WTC11 (cell line): ENCODE results near the gene AURKB. TPM values are rescaled to one million over a fixed set of nuclear protein-coding genes. Genes with fewer than 3 reads are reported as not detected.

ENCODE experiments used
- ATAC-seq: fragments of 200-7000 bp; cut with Tn5 transposase; 2 replicates; pipeline ENCODE4 v1.10.0; 2021; ENCODE audit warnings: mild to moderate bottlenecking, moderate library complexity
- CTCF ChIA-PET: fragments of 300-600 bp; sonication (Branson Sonifier 250); formaldehyde crosslinking; loops from one replicate; lab custom pipeline; 2021; ENCODE audit warnings: antibody characterized with exemption; lab: Charles Lee
- POLR2A ChIA-PET: fragments of 350-600 bp; sonication (Branson Sonifier 250); formaldehyde crosslinking; loops from one replicate; lab custom pipeline; 2021; ENCODE audit warnings: antibody characterized with exemption; lab: Charles Lee
- DNase-seq: peaks from one replicate; pipeline ENCODE4 v3.0.0; 2021; ENCODE audit warnings: low spot score
- H3K27ac Mint-ChIP-seq: 2 replicates; pipeline ENCODE4 v1.8.0; 2021; ENCODE audit warnings: mixed read lengths
- H3K27me3 Mint-ChIP-seq: 2 replicates; pipeline ENCODE4 v1.8.0; 2021; ENCODE audit warnings: low read depth, mild to moderate bottlenecking, moderate library complexity, mixed read lengths
- H3K36me3 Mint-ChIP-seq: 2 replicates; pipeline ENCODE4 v1.8.0; 2021; ENCODE audit warnings: mixed read lengths
- H3K4me1 Mint-ChIP-seq: 2 replicates; pipeline ENCODE4 v1.8.0; 2022; ENCODE audit warnings: mixed read lengths
- H3K4me3 Mint-ChIP-seq: 2 replicates; pipeline ENCODE4 v1.8.0; 2021; ENCODE audit warnings: mild to moderate bottlenecking, moderate library complexity, mixed read lengths
- H3K9me3 Mint-ChIP-seq: 2 replicates; pipeline ENCODE4 v1.8.0; 2021; ENCODE audit warnings: mixed read lengths
- CREM ChIP-seq: sonication (generic); formaldehyde crosslinking; IDR thresholded peaks from 2 replicates; pipeline ENCODE4 v1.8.1; 2022; ENCODE audit warnings: mild to moderate bottlenecking, missing genetic modification reagents, moderate library complexity
- FOXK1 ChIP-seq: sonication (generic); formaldehyde crosslinking; IDR thresholded peaks from 2 replicates; pipeline ENCODE4 v1.8.0; 2022; ENCODE audit warnings: mild to moderate bottlenecking, moderate library complexity, missing genetic modification reagents
- NFYB ChIP-seq: sonication (generic); formaldehyde crosslinking; conservative IDR thresholded peaks from 2 replicates; pipeline ENCODE4 v1.8.0; 2022; ENCODE audit warnings: low read depth, missing genetic modification reagents
- NR3C1 ChIP-seq: sonication (generic); formaldehyde crosslinking; conservative IDR thresholded peaks from 2 replicates; pipeline ENCODE4 v1.8.1; 2023; ENCODE audit warnings: low read depth, mild to moderate bottlenecking, missing genetic modification reagents
- SP1 ChIP-seq: sonication (generic); formaldehyde crosslinking; conservative IDR thresholded peaks from 2 replicates; pipeline ENCODE4 v1.8.1; 2022; ENCODE audit warnings: missing genetic modification reagents
- TCF7 ChIP-seq: sonication (generic); formaldehyde crosslinking; IDR thresholded peaks from 2 replicates; pipeline ENCODE4 v1.8.0; 2022; ENCODE audit warnings: mild to moderate bottlenecking, low read depth, missing genetic modification reagents, moderate library complexity
- TEAD1 ChIP-seq: sonication (generic); formaldehyde crosslinking; IDR thresholded peaks from 2 replicates; pipeline ENCODE4 v1.8.0; 2022; ENCODE audit warnings: mild to moderate bottlenecking, missing genetic modification reagents
- TP53 ChIP-seq: sonication (generic); formaldehyde crosslinking; IDR thresholded peaks from 2 replicates; pipeline ENCODE4 v1.8.1; 2023; ENCODE audit warnings: mild to moderate bottlenecking, missing genetic modification reagents
- ZNF232 ChIP-seq: sonication (generic); formaldehyde crosslinking; IDR thresholded peaks from 2 replicates; pipeline ENCODE4 v1.8.0; 2022; ENCODE audit warnings: mild to moderate bottlenecking, missing genetic modification reagents
- ZNF263 ChIP-seq: sonication (generic); formaldehyde crosslinking; IDR thresholded peaks from 2 replicates; pipeline ENCODE4 v1.8.1; 2022; ENCODE audit warnings: low read depth, mild to moderate bottlenecking, moderate library complexity, missing genetic modification reagents
- ZNF671 ChIP-seq: fragments of 250-450 bp; sonication (Bioruptor Pico); IDR thresholded peaks from 2 replicates; pipeline ENCODE4 v1.8.0; 2021; ENCODE audit warnings: mild to moderate bottlenecking
- total RNA-seq: library from RNA; stranded (reverse); gene quantifications from 3 replicates; pipeline ENCODE4 v1.2.3, GENCODE V29; 2021
- TF ChIP-seq, protein P1 (sequence below): fragments of 200-600 bp; IDR thresholded peaks from 2 replicates; pipeline ENCODE4 v1.8.0; 2022; ENCODE audit warnings: antibody characterized with exemption
- TF ChIP-seq, protein P2 (sequence below): sonication (generic); formaldehyde crosslinking; IDR thresholded peaks from 2 replicates; pipeline ENCODE4 v1.8.1; 2022; ENCODE audit warnings: mild to moderate bottlenecking, moderate library complexity, missing genetic modification reagents
- TF ChIP-seq, protein P3 (sequence below): sonication (generic); formaldehyde crosslinking; IDR thresholded peaks from 2 replicates; pipeline ENCODE4 v1.8.0; 2023; ENCODE audit warnings: missing genetic modification reagents, mild to moderate bottlenecking, borderline replicate concordance
- TF ChIP-seq, protein P4 (sequence below): sonication (generic); formaldehyde crosslinking; IDR thresholded peaks from 2 replicates; pipeline ENCODE4 v1.8.0; 2022; ENCODE audit warnings: mild to moderate bottlenecking, missing genetic modification reagents
- TF ChIP-seq, protein P5 (sequence below): sonication (generic); formaldehyde crosslinking; IDR thresholded peaks from 2 replicates; pipeline ENCODE4 v1.8.1; 2023; ENCODE audit warnings: mild to moderate bottlenecking, missing genetic modification reagents, moderate library complexity
- TF ChIP-seq, protein P6 (sequence below): sonication (generic); formaldehyde crosslinking; conservative IDR thresholded peaks from 2 replicates; pipeline ENCODE4 v1.8.1; 2023; ENCODE audit warnings: mild to moderate bottlenecking, low read depth, missing genetic modification reagents, moderate library complexity
- TF ChIP-seq, protein P7 (sequence below): sonication (generic); formaldehyde crosslinking; IDR thresholded peaks from 2 replicates; pipeline ENCODE4 v1.8.1; 2023; ENCODE audit warnings: mild to moderate bottlenecking, missing genetic modification reagents, moderate library complexity
- TF ChIP-seq, protein P8 (sequence below): sonication (generic); formaldehyde crosslinking; IDR thresholded peaks from 2 replicates; pipeline ENCODE4 v1.8.0; 2022; ENCODE audit warnings: mild to moderate bottlenecking, missing genetic modification reagents

The AURKB gene
- total RNA-seq, 1 experiment from 2014 or later: 215 TPM

DNA sequence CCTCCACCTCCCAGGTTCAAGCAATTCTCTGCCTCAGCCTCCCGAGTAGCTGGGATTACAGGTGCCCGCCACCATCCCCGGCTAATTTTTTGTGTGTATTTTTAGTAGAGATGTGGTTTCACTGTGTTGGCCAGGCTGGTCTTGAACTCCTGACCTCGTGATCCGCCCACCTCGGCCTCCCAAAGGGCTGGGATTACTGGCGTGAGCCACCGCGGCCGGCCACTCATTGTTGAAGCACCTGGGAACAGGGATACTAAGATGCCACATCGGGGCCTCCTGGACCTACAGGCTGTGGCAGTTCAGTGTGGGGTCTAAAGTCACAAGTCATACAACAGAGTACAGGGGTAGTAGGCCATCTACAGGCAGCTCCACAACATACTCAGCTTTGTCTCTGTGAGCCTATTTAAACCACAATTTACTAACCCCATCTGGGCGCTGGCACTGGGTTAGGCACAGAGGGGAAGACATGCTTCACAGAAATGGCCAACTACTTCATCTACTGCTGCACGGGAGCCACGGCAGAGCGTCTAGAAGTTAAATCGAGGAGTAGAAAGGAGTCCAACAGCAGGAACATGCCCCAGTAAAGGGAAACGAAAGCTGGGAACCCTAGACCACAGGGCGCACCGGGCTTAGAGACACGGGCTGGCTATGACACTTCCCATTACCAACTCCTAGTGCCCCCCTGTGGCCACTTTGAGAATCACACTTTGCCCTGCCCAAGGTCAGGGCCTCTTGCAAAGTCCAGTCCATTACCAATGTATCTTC is 51.9 kb downstream of the AURKB start (continued):
- TF ChIP-seq, protein P1, sequence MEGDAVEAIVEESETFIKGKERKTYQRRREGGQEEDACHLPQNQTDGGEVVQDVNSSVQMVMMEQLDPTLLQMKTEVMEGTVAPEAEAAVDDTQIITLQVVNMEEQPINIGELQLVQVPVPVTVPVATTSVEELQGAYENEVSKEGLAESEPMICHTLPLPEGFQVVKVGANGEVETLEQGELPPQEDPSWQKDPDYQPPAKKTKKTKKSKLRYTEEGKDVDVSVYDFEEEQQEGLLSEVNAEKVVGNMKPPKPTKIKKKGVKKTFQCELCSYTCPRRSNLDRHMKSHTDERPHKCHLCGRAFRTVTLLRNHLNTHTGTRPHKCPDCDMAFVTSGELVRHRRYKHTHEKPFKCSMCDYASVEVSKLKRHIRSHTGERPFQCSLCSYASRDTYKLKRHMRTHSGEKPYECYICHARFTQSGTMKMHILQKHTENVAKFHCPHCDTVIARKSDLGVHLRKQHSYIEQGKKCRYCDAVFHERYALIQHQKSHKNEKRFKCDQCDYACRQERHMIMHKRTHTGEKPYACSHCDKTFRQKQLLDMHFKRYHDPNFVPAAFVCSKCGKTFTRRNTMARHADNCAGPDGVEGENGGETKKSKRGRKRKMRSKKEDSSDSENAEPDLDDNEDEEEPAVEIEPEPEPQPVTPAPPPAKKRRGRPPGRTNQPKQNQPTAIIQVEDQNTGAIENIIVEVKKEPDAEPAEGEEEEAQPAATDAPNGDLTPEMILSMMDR: peak; percentile 89
- TF ChIP-seq TCF7 (CRISPR knock-in tag): no peak
- TF ChIP-seq NFYB (CRISPR knock-in tag): no peak
- TF ChIP-seq, all 79 proteins: peak for 2

DNA sequence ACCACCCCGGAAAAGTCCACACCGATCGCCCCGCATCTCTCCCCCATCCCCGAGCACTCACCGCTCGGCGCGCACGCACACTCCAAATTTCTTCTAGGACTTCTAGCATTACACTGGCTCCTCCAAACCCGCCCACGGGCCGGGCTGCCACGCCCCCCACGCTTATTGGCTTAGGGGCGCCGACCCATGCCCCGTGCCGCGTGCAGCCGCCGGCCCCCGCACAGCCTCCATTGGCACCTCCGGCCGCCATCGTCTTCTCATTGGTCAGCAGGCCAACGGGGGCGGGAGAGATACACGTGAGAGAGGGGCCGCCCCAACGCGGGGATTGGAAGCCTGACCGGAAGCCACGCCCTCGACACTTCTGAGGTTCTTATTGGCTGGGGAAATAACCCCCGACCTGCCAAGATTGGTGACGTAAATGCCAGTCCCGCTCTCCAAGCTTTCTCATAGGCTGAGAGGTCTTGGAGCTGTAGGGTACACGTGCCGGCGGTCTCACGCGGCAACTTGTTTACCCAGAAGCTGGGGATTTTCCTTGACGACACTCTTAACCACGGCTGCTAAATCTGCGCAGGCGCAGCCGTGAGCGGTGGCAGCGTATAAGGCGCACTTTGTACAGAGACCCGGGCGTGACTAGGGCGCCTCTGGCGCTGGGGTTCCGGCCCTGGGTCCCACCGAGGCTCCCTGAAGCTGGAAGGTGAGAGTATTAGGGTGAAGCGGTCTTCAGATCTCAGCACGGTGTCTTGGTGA is 54.0 kb downstream of the AURKB start:
- Mint-ChIP-seq H3K4me3 (no peak overlapping the region), H3K36me3 (peaks cover 5% of the 10 kb centered on the region)
- TF ChIP-seq, protein P2, sequence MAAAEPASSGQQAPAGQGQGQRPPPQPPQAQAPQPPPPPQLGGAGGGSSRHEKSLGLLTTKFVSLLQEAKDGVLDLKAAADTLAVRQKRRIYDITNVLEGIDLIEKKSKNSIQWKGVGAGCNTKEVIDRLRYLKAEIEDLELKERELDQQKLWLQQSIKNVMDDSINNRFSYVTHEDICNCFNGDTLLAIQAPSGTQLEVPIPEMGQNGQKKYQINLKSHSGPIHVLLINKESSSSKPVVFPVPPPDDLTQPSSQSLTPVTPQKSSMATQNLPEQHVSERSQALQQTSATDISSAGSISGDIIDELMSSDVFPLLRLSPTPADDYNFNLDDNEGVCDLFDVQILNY (CRISPR knock-in tag): no peak
- TF ChIP-seq ZNF232 (CRISPR knock-in tag) (0 out of 2 replicates have a peak, but pooled peaks have one; percentile 50), ZNF263 (CRISPR knock-in tag) (0 out of 2 replicates have a peak, but pooled peaks have one; percentile 34), CREM (CRISPR knock-in tag) (peak; percentile 78), NR3C1 (CRISPR knock-in tag) (no peak), TEAD1 (no peak; the same call in 1 of the 2 replicates), SP1 (CRISPR knock-in tag) (peak; percentile 99), TP53 (CRISPR knock-in tag) (no peak), FOXK1 (CRISPR knock-in tag) (peak; percentile 97), NFYB (CRISPR knock-in tag) (peak; percentile 99), ZNF671 (CRISPR knock-in tag) (no peak)
- TF ChIP-seq, protein P3, sequence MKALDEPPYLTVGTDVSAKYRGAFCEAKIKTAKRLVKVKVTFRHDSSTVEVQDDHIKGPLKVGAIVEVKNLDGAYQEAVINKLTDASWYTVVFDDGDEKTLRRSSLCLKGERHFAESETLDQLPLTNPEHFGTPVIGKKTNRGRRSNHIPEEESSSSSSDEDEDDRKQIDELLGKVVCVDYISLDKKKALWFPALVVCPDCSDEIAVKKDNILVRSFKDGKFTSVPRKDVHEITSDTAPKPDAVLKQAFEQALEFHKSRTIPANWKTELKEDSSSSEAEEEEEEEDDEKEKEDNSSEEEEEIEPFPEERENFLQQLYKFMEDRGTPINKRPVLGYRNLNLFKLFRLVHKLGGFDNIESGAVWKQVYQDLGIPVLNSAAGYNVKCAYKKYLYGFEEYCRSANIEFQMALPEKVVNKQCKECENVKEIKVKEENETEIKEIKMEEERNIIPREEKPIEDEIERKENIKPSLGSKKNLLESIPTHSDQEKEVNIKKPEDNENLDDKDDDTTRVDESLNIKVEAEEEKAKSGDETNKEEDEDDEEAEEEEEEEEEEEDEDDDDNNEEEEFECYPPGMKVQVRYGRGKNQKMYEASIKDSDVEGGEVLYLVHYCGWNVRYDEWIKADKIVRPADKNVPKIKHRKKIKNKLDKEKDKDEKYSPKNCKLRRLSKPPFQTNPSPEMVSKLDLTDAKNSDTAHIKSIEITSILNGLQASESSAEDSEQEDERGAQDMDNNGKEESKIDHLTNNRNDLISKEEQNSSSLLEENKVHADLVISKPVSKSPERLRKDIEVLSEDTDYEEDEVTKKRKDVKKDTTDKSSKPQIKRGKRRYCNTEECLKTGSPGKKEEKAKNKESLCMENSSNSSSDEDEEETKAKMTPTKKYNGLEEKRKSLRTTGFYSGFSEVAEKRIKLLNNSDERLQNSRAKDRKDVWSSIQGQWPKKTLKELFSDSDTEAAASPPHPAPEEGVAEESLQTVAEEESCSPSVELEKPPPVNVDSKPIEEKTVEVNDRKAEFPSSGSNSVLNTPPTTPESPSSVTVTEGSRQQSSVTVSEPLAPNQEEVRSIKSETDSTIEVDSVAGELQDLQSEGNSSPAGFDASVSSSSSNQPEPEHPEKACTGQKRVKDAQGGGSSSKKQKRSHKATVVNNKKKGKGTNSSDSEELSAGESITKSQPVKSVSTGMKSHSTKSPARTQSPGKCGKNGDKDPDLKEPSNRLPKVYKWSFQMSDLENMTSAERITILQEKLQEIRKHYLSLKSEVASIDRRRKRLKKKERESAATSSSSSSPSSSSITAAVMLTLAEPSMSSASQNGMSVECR (CRISPR knock-in tag): peak; percentile 32; the same call in 1 of the 2 replicates
- TF ChIP-seq, protein P4, sequence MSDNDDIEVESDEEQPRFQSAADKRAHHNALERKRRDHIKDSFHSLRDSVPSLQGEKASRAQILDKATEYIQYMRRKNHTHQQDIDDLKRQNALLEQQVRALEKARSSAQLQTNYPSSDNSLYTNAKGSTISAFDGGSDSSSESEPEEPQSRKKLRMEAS: peak; percentile 97
- TF ChIP-seq, protein P5, sequence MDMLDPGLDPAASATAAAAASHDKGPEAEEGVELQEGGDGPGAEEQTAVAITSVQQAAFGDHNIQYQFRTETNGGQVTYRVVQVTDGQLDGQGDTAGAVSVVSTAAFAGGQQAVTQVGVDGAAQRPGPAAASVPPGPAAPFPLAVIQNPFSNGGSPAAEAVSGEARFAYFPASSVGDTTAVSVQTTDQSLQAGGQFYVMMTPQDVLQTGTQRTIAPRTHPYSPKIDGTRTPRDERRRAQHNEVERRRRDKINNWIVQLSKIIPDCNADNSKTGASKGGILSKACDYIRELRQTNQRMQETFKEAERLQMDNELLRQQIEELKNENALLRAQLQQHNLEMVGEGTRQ (CRISPR knock-in tag): peak; percentile 70
- TF ChIP-seq, protein P6, sequence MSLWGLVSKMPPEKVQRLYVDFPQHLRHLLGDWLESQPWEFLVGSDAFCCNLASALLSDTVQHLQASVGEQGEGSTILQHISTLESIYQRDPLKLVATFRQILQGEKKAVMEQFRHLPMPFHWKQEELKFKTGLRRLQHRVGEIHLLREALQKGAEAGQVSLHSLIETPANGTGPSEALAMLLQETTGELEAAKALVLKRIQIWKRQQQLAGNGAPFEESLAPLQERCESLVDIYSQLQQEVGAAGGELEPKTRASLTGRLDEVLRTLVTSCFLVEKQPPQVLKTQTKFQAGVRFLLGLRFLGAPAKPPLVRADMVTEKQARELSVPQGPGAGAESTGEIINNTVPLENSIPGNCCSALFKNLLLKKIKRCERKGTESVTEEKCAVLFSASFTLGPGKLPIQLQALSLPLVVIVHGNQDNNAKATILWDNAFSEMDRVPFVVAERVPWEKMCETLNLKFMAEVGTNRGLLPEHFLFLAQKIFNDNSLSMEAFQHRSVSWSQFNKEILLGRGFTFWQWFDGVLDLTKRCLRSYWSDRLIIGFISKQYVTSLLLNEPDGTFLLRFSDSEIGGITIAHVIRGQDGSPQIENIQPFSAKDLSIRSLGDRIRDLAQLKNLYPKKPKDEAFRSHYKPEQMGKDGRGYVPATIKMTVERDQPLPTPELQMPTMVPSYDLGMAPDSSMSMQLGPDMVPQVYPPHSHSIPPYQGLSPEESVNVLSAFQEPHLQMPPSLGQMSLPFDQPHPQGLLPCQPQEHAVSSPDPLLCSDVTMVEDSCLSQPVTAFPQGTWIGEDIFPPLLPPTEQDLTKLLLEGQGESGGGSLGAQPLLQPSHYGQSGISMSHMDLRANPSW (CRISPR knock-in tag): no peak
- TF ChIP-seq, protein P7, sequence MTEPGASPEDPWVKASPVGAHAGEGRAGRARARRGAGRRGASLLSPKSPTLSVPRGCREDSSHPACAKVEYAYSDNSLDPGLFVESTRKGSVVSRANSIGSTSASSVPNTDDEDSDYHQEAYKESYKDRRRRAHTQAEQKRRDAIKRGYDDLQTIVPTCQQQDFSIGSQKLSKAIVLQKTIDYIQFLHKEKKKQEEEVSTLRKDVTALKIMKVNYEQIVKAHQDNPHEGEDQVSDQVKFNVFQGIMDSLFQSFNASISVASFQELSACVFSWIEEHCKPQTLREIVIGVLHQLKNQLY (CRISPR knock-in tag): no peak
- TF ChIP-seq, protein P8, sequence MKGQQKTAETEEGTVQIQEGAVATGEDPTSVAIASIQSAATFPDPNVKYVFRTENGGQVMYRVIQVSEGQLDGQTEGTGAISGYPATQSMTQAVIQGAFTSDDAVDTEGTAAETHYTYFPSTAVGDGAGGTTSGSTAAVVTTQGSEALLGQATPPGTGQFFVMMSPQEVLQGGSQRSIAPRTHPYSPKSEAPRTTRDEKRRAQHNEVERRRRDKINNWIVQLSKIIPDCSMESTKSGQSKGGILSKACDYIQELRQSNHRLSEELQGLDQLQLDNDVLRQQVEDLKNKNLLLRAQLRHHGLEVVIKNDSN (CRISPR knock-in tag): peak; percentile 72

More for the DNA sequence above, 54.0 kb downstream of the AURKB start:
- POLR2A ChIA-PET: interaction anchor here (0.6 to 2.5 kb wide), 14 partner anchors 13 to 469 kb away, joined by 3 to 22 read pairs (median 4); partner anchors contain the start of genes AURKB, BORCS6, CTC1 and HES7
- CTCF ChIA-PET: interaction anchor here (0.8 to 2.7 kb wide), 13 partner anchors 12 to 440 kb away, joined by 3 to 14 read pairs (median 6); partner anchors contain the start of gene ALOXE3
- DNase-seq (peak; percentile 100), ATAC-seq (peak; percentile 67)
- H3K27me3 Mint-ChIP-seq: peaks cover 3% of the 10 kb centered on the region; the same call in 1 of the 2 replicates
- peaks cover 32% of the 10 kb centered on the region for H3K4me1 Mint-ChIP-seq
- no peak overlapping the region for H3K27ac Mint-ChIP-seq
- H3K9me3 Mint-ChIP-seq: no peaks in the 10 kb centered on the region
